HG02981 (cell line): ENCODE results near the gene PLA2G4C.

Experiments used
- ATAC-seq: cut with Tn5 transposase; IDR thresholded peaks from one replicate; pipeline ENCODE4 v1.9.1; 2021; ENCODE audit warnings: mild to moderate bottlenecking, moderate library complexity; ENCODE audit not compliant: unreplicated experiment

PLA2G4C gene

GRCh38 chr19:48059331-48059730 is 51.3 kb downstream of the PLA2G4C start:
- no peak for ATAC-seq

DNA sequence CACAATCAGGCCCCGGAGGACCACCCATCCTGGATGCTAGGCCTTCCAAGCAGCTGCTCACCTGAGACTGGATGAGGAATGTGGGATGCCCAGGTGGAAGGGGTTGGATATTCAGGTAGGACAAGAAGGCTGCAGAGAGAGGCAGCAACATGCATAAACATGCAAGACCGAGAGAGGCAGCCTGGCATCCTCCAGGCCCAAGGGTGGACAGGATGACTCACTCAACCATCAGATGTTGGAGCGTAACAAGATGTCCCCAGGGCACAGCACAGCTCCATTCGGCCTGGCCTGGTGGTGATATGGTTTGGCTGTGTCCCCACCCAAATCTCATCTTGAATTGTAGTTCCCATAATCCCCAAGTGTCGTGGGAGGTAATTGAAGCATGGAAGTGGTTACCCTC is 56.8 kb downstream of the PLA2G4C start:
- ATAC-seq, result no peak

DNA sequence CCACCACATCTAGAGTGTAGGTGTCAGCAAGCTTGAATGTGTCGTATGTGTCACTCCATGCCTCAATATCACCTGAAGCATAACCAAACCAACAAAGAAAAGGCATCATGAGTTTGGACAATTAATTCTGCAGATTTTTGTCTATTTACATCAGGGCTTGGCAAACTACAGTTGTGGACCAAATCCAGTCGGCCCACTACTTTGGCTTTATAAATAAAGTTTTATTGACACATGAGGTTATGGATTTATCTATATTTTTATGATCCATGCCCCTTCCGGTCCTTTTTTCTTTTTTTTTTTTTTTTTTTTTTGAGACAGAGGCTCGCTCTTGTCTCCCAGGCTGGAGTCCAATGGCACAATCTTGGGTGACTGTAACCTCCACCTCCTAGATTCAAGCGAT is 57.5 kb downstream of the PLA2G4C start:
- no peak for ATAC-seq

DNA sequence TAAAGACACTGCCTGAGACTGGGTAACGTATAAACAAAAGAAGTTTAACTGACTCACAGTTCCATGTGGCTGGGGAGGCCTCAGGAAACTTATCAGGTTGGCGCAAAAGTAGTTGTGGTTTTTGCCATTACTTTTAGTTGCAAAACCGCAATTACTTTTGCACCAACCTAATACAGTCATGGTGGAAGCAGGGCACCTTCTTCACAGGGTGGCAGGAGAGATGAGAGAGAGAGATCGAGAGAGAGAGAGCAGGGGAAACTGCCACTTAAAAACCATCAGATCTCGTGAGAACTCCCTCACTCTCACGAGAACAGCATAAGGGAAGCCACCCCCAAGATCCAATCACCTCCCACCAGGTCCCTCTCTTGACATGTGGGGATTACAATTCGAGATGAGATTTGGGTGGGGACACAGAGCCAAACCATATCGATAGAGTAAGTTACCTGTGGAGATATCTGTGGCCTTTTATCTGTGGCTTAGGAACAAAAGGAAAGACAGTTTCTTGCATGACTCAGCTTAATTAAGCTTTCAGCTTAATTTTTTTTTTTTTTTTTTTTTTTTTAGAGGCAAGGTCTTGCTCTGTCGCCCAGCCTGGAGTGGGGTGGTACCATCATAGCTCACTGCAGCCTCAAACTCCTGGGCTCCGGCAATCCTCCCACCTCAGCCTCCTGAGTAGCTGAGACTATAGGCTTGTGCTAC is 59.1 kb downstream of the PLA2G4C start:
- ATAC-seq, result no peak

GRCh38 chr19:48044561-48044960 is 66.1 kb downstream of the PLA2G4C start:
- ATAC-seq, result no peak

- no peak for ATAC-seq
Measured at GRCh38 chr19:48043675-48044258, 66.8 kb downstream of the PLA2G4C start, which contains the start of gene CABP5. Gene CABP5, minus strand, starts transcription at chr19:48044079. Its CDS starts 157 bp downstream, at chr19:48043922.

DNA sequence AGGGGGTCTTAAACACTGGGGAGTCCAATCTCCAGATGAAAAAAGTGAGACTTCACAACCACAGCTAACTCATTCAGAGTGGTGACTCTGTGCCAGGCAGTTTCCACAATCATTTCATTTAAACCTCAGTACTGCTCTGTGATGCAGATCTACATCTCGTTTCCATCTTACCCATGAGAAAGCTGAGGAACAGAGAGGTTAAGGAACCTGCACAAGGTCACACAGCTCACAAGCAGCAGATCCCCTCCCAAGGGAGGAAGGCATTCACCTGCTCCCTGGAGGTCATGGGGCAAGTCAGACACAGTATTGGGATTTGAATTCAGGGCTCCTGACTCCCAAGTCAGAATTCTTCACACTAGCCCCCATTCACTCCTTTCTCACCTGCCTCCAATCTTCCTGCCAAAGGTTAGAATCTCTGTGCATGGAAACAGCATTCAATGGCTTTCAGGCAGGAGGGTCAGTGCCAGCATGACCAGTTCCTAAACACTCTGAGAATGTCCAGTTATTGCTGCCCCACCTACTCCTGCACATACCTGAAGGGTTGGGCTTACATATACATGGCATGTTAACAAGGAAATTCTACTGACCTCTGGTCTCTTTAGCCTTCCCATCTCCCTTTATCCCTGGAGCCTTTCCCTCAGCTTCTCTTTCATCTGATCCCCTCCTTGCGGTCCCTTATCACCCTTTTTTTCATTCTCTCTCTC is 68.6 kb downstream of the PLA2G4C start:
- no peak for ATAC-seq

DNA sequence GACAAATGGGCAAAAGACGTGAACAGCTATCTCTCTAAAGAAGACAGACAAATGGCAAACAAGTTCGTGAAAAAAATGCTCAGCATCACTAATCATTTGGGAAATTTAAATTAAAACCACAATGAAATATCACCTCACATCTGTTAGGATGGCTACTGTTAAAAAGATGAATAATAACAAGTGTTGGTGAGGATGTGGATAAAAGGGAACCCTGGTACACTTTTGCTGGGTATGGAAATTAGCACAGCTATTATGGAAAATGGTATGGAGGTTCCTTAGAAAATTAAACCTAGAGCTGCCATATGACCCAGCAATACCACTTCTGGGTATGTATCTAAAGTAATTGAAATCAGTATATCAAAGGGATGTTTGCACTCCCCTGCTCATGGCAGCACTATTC is 73.9 kb downstream of the PLA2G4C start:
- ATAC-seq, result no peak

DNA sequence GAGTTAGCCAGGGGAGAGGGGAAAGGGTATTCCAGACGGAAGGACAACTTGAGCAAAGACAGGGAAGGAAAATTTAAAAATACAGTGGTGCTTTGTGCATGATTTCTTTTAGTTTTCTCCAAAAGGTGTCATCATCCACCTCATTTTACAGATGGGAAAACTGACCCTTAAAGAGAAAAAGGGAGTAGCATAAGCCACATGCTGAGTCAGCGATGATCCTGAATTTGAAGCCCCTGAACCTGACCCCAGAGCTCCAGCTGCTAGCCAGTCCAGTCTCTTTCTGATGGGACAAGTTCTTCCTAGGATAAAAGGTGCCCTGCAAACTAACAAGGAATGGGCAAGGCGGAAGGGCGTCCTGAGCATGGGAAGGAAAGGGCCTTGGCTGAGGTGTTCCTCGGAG is 77.0 kb downstream of the PLA2G4C start:
- ATAC-seq, result no peak

GRCh38 chr19:48030073-48030472 is 80.5 kb downstream of the PLA2G4C start:
- ATAC-seq, result no peak

DNA sequence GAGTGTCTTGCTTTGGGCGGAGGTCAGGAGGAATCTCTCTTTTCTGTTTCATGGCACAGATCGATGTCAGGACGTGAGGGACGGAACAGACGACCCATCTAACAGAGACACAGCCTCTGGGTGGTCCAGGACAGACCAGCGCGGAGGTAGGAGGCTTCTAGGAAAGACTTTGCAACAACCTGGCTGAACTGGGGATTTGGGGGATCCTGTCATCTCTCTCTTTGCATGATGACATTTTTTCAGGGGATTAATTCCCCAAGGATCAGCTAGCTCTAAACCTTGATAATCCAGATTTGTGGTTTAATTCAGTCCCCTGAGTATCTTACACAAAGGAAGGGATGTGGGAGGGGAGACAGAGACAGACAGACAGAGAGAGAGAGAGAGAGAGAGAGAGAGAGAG is 81.2 kb downstream of the PLA2G4C start:
- ATAC-seq, result no peak

DNA sequence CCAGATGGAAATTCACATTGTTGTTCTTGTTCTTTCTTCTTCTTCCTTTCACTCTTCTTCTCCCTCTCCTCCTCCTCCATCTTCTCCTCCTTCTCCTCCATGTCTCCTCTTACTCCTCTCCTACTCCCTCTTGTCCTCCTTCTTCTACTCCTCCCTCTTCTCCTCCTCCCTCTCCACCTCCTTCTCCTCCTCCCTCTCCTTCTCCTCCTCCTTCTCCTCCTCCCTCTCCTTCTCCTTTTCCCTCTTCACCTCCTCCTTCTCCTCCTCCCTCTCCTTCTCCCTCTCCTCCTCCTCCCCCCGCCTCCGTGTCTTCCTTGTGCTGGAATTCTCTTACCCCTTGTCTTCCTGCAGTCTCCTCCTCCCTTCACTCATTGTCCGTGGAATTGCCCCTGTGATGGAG is 85.1 kb downstream of the PLA2G4C start:
- ATAC-seq, result no peak

- no peak for ATAC-seq
Measured at GRCh38 chr19:48023518-48023917, 87.1 kb downstream of the PLA2G4C start.

DNA sequence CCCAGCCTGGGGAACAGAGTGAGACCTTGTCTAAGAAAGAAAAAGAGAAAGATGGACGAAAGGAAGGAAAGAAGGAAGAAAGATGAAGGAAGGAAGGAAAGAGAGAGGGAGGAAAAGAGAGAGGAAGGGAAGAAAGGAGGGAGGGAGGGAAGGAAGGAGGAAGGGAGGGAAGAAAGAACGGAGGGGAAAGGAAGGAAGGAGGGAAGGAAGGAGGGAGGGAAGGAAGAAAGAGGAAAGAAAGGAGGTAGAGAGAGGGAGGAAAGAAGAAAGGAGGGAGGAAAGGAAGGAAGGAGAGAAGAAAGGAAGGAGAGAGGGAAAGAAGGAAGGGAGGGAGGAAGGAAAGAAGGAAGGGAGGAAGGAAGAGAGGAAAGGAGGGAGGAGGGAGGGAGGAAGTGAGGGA is 87.6 kb downstream of the PLA2G4C start:
- no peak for ATAC-seq

DNA sequence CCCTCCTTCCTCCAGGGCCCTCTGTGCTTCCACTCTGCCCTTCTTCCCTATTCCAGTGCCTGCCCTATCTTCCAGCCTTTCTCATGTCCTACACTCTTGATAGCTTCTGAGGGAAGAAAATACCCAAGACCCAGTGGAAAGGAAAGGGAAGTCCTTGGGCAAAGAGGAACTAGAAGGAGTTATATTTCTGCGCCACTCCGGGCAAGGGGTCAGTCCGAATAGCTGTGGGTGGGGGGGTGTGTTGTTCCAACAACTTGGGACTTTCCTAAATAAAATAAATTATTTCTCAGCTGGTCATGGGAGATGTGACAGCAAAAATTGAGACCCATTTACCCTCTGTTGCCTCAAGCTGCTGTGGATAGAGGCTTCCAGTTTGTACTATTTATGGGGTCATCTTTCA is 89.9 kb downstream of the PLA2G4C start:
- no peak for ATAC-seq

DNA sequence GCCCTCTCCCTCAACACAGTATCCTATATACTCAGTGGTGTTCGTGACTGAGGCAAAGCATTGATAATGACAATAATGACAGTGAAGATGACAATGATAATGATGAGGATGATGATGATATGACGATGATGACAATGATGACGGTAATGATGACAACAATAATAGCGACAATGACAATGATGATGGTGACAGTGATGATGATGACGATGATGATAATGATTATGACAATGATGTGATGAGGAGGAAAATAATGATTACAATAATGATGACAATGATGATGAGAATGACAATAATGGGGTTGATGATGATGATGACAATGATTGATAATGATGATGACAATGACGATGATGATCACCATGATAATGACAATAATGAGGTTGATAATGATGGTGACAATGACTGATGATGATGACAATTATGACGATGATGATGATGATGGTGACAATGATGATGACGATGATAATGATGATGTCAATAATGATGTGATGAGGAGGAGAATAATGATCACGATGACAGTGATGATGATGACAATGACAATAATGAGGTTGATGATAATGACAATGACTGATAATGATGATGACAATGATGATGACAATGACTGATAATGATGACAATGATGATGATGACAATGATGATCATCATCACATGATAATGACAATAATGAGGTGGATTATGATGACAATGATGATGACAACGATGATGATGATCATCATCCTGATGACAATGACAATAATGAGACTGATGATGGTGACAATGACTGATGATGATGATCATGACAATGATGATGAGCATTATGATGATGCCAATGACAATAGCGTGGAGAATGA is 99.5 kb downstream of the PLA2G4C start:
- no peak for ATAC-seq

- ATAC-seq, result no peak
Measured at GRCh38 chr19:48006762-48007161, 103.9 kb downstream of the PLA2G4C start.

DNA sequence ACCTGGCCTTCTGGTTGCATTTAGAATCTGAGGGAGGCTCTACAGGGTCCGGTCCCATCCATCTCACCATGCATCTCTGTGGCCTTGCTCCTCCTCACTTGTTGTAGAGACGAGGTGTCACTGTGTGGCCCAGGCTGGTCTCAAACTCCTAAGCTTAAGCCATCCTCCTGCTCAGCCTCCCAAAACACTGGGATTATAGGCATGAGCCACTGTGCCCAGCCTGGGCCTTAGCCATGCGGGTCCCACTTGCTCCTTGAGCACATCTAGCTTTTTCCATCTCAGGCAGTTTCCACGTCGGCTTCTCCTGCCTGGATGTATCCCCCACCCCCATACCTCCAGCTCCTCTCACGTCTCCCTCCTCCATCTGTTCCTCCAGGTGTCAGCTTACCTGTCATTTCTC is 106.4 kb downstream of the PLA2G4C start:
- ATAC-seq, result no peak

GRCh38 chr19:48000846-48001245 is 109.8 kb downstream of the PLA2G4C start:
- no peak for ATAC-seq

DNA sequence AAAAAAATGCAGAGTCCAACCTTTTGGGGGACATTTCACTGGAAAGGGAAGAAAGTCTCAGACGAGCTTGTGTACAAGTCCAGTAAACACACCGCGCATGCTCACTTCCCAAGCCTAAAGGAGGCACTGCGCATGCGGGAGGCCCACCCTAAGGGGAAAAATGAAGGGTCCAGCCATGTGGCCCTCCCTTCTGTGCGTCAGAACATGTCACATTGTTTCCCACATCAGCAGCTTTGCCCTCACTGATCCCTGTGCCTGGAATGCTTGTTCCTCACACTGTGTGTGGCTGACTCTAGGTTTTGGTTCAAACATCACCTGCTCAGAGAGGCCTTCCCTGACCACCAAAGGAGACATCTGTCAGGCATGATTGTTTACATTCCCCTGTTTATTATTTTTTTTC is 111.8 kb downstream of the PLA2G4C start:
- ATAC-seq, result no peak
